ENCODE data around the gene OR1F1. TPM values are rescaled to one million over a fixed set of nuclear protein-coding genes. Genes with fewer than 3 reads are reported as not detected.

The OR1F1 gene
- total and polyA plus RNA-seq, 9 of the 15 experiments (the other 6 are each of a cell fraction or from before 2014, with no cell fraction given), result 0.15 to 0.61 (median 0.35) TPM; not detected in 3

GRCh38 chr16:3234857-3235561 lies 47.0 kb downstream of the OR1F1 start, which contains the start of gene ZNF200 (continued):
- no peak for TF ChIP-seq ZNF224 (CRISPR knock-in tag; IDR thresholded peaks at IDR 0.05)
- TF ChIP-seq GATAD2A (IDR thresholded peaks at IDR 0.05), result no peak
- no peak; the same call in 1 of the 2 replicates for TF ChIP-seq ZBTB33 (CRISPR knock-in tag; IDR thresholded peaks at IDR 0.05)
- no peak for TF ChIP-seq ZNF512 (tag; IDR thresholded peaks at IDR 0.05)
- TF ChIP-seq L3MBTL2 (IDR thresholded peaks at IDR 0.05), result peak; percentile 77
- TF ChIP-seq ZBTB26 (CRISPR knock-in tag; IDR thresholded peaks at IDR 0.05), result no peak
- peak in 1 of 2 experiments; percentile 71; a peak in 2 of 4 replicates for TF ChIP-seq CSDE1 (IDR thresholded peaks at IDR 0.05)
- no peak for TF ChIP-seq HLTF (IDR thresholded peaks at IDR 0.05)
- TF ChIP-seq E2F6 (IDR thresholded peaks at IDR 0.05; ENCODE audit: borderline replicate concordance in 1 of 2, extremely low read depth in 1 of 2, insufficient read depth in 1 of 2, insufficient read length in 1 of 2, low read depth in 1 of 2, low read length in 1 of 2, poor library complexity in 1 of 2, severe bottlenecking in 1 of 2), result peak in 1 of 2 experiments; percentile 64
- no peak for TF ChIP-seq ZFPM2 (CRISPR knock-in tag; IDR thresholded peaks at IDR 0.05)
- no peak for TF ChIP-seq ZNF644 (tag; IDR thresholded peaks at IDR 0.05; ENCODE audit: low read depth)
- TF ChIP-seq NFIC (IDR thresholded peaks at IDR 0.05), result peak; percentile 100
- TF ChIP-seq FOSL1 (tag; conservative IDR thresholded peaks at IDR 0.05), result no peak
- TF ChIP-seq ZBTB2 (IDR thresholded peaks at IDR 0.05), result no peak
- TF ChIP-seq RHOXF2B (CRISPR knock-in tag; conservative IDR thresholded peaks at IDR 0.05), result no peak
- no peak for TF ChIP-seq TRIM28 (IDR thresholded peaks at IDR 0.05)
- TF ChIP-seq ZNF780A (CRISPR knock-in tag; IDR thresholded peaks at IDR 0.05), result no peak
- no peak for TF ChIP-seq SREBF1 (IDR thresholded peaks at IDR 0.05; ENCODE audit: borderline replicate concordance, low read depth, low read length)
- no peak for TF ChIP-seq MITF (IDR thresholded peaks at IDR 0.05)
- no peak for TF ChIP-seq GABPB2 (CRISPR knock-in tag; conservative IDR thresholded peaks at IDR 0.05)
